HG03103 (cell line): ENCODE measurements around the gene TXNRD2.

ENCODE experiments used
- ATAC-seq: cut with Tn5 transposase; IDR thresholded peaks from one replicate; pipeline ENCODE4 v1.9.1; 2021; ENCODE audit warnings: low read depth; ENCODE audit not compliant: unreplicated experiment

Gene TXNRD2

GRCh38 chr22:19981171-19981960, 39.7 kb upstream of the TXNRD2 start:
- no peak for ATAC-seq

- no peak for ATAC-seq
Observed at GRCh38 chr22:19980766-19981165, 39.1 kb upstream of the TXNRD2 start.

GRCh38 chr22:19979712-19980493, 38.3 kb upstream of the TXNRD2 start:
- ATAC-seq, result no peak

- ATAC-seq, result no peak
Observed at GRCh38 chr22:19978748-19979147, 37.1 kb upstream of the TXNRD2 start.

- no peak for ATAC-seq
Observed at GRCh38 chr22:19977296-19978243, 36.0 kb upstream of the TXNRD2 start.

- ATAC-seq, result no peak
Observed at GRCh38 chr22:19976671-19977070, 35.1 kb upstream of the TXNRD2 start.

- no peak for ATAC-seq
Observed at GRCh38 chr22:19975707-19976035, 34.1 kb upstream of the TXNRD2 start.

- no peak for ATAC-seq
Observed at GRCh38 chr22:19974935-19975706, 33.5 kb upstream of the TXNRD2 start.

- no peak for ATAC-seq
Observed at GRCh38 chr22:19974268-19974861, 32.7 kb upstream of the TXNRD2 start.

- ATAC-seq, result no peak
Observed at GRCh38 chr22:19973551-19974267, 32.1 kb upstream of the TXNRD2 start.

GRCh38 chr22:19972652-19973550, 31.3 kb upstream of the TXNRD2 start:
- no peak for ATAC-seq

GRCh38 chr22:19972251-19972650, 30.6 kb upstream of the TXNRD2 start:
- ATAC-seq, result no peak

GRCh38 chr22:19971276-19972124, 29.9 kb upstream of the TXNRD2 start:
- ATAC-seq, result no peak

- no peak for ATAC-seq
Observed at GRCh38 chr22:19970479-19971275, 29.1 kb upstream of the TXNRD2 start.

- ATAC-seq, result no peak
Observed at GRCh38 chr22:19970031-19970478, 28.4 kb upstream of the TXNRD2 start.

GRCh38 chr22:19969141-19969928, 27.7 kb upstream of the TXNRD2 start:
- ATAC-seq, result no peak
